Panc1 (cell line): ENCODE measurements around the gene CITED2.

Experiments
- POLR2AphosphoS5 ChIP-seq: IDR thresholded peaks from 2 replicates; pipeline ENCODE4 v1.6.1; 2012; ENCODE audit warnings: mild to moderate bottlenecking, low read depth, low read length, moderate library complexity
- TF ChIP-seq, protein P1 (sequence below): fragments of 450-650 bp; IDR thresholded peaks from 2 replicates; pipeline ENCODE4 v1.5.1; 2017; ENCODE audit warnings: mild to moderate bottlenecking
- TF ChIP-seq, protein P2 (sequence below), 2 experiments: IDR thresholded peaks; 2 replicates each; pipeline ENCODE4 v1.6.1; 2011 to 2012; ENCODE audit warnings: low read depth in 2 of 2, control low read depth in 1 of 2, low read length in 1 of 2, mild to moderate bottlenecking in 1 of 2, moderate library complexity in 1 of 2; ENCODE audit not compliant: insufficient read depth in 1 of 2

DNA sequence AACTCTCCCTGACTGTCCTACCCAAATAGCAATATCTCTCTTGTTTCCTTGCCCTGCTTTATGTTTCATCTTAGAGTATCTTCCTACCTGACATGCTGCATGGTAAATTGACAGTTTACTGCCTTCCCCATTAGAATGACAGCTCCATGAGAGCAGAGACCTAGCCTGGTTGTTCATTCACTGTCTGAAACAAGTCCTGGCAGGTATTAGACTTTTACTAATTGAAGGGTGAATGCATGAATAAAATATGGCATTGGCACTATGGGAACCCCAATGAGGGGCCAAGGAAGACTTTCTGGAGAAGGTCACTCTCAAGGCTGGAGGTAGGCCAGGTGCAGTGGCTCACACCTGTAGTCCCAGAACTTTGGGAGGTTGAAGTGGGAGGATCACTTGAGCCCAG, 3.8 kb upstream of the CITED2 start:
- TF ChIP-seq, protein P1, sequence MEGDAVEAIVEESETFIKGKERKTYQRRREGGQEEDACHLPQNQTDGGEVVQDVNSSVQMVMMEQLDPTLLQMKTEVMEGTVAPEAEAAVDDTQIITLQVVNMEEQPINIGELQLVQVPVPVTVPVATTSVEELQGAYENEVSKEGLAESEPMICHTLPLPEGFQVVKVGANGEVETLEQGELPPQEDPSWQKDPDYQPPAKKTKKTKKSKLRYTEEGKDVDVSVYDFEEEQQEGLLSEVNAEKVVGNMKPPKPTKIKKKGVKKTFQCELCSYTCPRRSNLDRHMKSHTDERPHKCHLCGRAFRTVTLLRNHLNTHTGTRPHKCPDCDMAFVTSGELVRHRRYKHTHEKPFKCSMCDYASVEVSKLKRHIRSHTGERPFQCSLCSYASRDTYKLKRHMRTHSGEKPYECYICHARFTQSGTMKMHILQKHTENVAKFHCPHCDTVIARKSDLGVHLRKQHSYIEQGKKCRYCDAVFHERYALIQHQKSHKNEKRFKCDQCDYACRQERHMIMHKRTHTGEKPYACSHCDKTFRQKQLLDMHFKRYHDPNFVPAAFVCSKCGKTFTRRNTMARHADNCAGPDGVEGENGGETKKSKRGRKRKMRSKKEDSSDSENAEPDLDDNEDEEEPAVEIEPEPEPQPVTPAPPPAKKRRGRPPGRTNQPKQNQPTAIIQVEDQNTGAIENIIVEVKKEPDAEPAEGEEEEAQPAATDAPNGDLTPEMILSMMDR, result no peak
- no peak for TF ChIP-seq POLR2AphosphoS5
- TF ChIP-seq, protein P2, sequence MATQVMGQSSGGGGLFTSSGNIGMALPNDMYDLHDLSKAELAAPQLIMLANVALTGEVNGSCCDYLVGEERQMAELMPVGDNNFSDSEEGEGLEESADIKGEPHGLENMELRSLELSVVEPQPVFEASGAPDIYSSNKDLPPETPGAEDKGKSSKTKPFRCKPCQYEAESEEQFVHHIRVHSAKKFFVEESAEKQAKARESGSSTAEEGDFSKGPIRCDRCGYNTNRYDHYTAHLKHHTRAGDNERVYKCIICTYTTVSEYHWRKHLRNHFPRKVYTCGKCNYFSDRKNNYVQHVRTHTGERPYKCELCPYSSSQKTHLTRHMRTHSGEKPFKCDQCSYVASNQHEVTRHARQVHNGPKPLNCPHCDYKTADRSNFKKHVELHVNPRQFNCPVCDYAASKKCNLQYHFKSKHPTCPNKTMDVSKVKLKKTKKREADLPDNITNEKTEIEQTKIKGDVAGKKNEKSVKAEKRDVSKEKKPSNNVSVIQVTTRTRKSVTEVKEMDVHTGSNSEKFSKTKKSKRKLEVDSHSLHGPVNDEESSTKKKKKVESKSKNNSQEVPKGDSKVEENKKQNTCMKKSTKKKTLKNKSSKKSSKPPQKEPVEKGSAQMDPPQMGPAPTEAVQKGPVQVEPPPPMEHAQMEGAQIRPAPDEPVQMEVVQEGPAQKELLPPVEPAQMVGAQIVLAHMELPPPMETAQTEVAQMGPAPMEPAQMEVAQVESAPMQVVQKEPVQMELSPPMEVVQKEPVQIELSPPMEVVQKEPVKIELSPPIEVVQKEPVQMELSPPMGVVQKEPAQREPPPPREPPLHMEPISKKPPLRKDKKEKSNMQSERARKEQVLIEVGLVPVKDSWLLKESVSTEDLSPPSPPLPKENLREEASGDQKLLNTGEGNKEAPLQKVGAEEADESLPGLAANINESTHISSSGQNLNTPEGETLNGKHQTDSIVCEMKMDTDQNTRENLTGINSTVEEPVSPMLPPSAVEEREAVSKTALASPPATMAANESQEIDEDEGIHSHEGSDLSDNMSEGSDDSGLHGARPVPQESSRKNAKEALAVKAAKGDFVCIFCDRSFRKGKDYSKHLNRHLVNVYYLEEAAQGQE (IDR thresholded peaks at IDR 0.05; ENCODE audit: insufficient read depth in 1 of 2, low read depth in 2 of 2, low read length in 1 of 2), result no peak
